SW480 (cell line): ENCODE measurements around the gene STPG2.

Experiments used
- DNase-seq: peaks from one replicate; pipeline ENCODE4 v3.0.0-alpha.2; 2016; ENCODE audit warnings: low spot score

The STPG2 gene

GRCh38 chr4:98143001-98143899 lies at the start of gene STPG2:
TSS of gene STPG2 (minus strand) at chr4:98143476.
- DNase-seq: peak; percentile 90

GRCh38 chr4:98185279-98185678 lies 42.0 kb upstream of the STPG2 start:
- DNase-seq: no peak

GRCh38 chr4:98181809-98182208 lies 38.5 kb upstream of the STPG2 start:
- peak; percentile 5 for DNase-seq

GRCh38 chr4:98179951-98180350 lies 36.7 kb upstream of the STPG2 start:
- DNase-seq: no peak

- no peak for DNase-seq
Measured at GRCh38 chr4:98176531-98176930, 33.3 kb upstream of the STPG2 start.

GRCh38 chr4:98170035-98170434 lies 26.8 kb upstream of the STPG2 start:
- DNase-seq: no peak

- DNase-seq: no peak
Measured at GRCh38 chr4:98166731-98167041, 23.4 kb upstream of the STPG2 start.

- no peak for DNase-seq
Measured at GRCh38 chr4:98166025-98166730, 22.9 kb upstream of the STPG2 start.

- DNase-seq: no peak
Measured at GRCh38 chr4:98162696-98163095, 19.4 kb upstream of the STPG2 start.

- no peak for DNase-seq
Measured at GRCh38 chr4:98151145-98151924, 8.1 kb upstream of the STPG2 start.

- peak; percentile 6 for DNase-seq
Measured at GRCh38 chr4:98150092-98150761, 7.0 kb upstream of the STPG2 start.

GRCh38 chr4:98148856-98149255 lies 5.6 kb upstream of the STPG2 start:
- DNase-seq: no peak

- no peak for DNase-seq
Measured at GRCh38 chr4:98126141-98126540, 17.1 kb downstream of the STPG2 start.

- DNase-seq: no peak
Measured at GRCh38 chr4:98125585-98125984, 17.7 kb downstream of the STPG2 start.

GRCh38 chr4:98117363-98117762 lies 25.9 kb downstream of the STPG2 start:
- DNase-seq: no peak

- DNase-seq: peak; percentile 17
Measured at GRCh38 chr4:98113012-98113411, 30.3 kb downstream of the STPG2 start.

GRCh38 chr4:98110929-98111328 lies 32.3 kb downstream of the STPG2 start:
- DNase-seq: no peak

GRCh38 chr4:98110214-98110613 lies 33.1 kb downstream of the STPG2 start:
- no peak for DNase-seq

GRCh38 chr4:98102660-98103059 lies 40.6 kb downstream of the STPG2 start:
- DNase-seq: no peak

- no peak for DNase-seq
Measured at GRCh38 chr4:98101988-98102387, 41.3 kb downstream of the STPG2 start.

- DNase-seq: no peak
Measured at GRCh38 chr4:98098764-98099163, 44.5 kb downstream of the STPG2 start.

- DNase-seq: no peak
Measured at GRCh38 chr4:98094118-98094517, 49.2 kb downstream of the STPG2 start.
